ENCODE data around the gene SP100. TPM values are rescaled to one million over a fixed set of nuclear protein-coding genes. Genes with fewer than 3 reads are reported as not detected.

The SP100 gene
- total RNA-seq, 2 experiments from 2014 or later: 152 to 157 TPM

Other genes starting within 250 kb of the SP100 start
- gene SP110, start 196.2 kb upstream of the SP100 start, total RNA-seq: 10 to 100 TPM; 91.5 to 94.1 TPM
- 100 to 1,000 TPM; 150 to 151 TPM for gene SP140, start 190.5 kb upstream of the SP100 start, total RNA-seq
- gene SP140L, start 89.0 kb upstream of the SP100 start, total RNA-seq: 10 to 100 TPM; 41.9 to 44.1 TPM

Measured in activated CD4-positive, alpha-beta memory T cell treated with anti-CD3 and anti-CD28 coated beads for 36 hours (primary cell).